Measurements from ENCODE around the gene RDH12.
"Not testable (repeated sequence)": the region's sequence is repeated elsewhere in the genome, so short reads cannot be mapped to it uniquely, and the experiment has no call there.

The RDH12 gene

DNA sequence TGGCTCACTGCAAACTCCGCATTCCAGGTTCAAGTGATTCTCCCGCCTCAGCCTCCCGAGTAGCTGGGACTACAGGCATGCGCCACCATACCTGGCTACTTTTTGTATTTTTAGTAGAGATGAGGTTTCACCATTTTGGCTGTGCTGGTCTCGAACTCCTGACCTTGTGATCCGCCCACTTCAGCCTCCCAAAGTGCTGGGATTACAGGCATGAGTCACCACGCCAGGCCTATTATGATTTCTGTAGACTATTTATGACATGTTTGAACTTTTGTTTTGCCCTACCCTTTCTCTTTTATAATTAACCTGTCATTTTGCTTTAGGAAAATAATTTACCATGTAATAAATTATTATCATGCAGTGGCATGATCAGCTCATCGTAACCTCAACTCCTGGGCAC lies at the start of gene RDH12:
Gene RDH12 (plus strand): TSS at position 395 of the 400 bp plus-strand sequence. CDS start 20,757 bp downstream, outside the sequence.
- not testable (repeated sequence) for H3K4me3 ChIP-seq (ENCODE audit: low read depth in 1 of 2, low read length in 1 of 2); H3K9me3 ChIP-seq; H3K4me1 ChIP-seq (ENCODE audit: control insufficient read depth in 1 of 2, insufficient read depth in 1 of 2, low read depth in 1 of 2, low read length in 1 of 2); H3K27ac ChIP-seq; H3K36me3 ChIP-seq
- peaks cover 21% of the 10 kb centered on the region for H3K27me3 ChIP-seq

DNA sequence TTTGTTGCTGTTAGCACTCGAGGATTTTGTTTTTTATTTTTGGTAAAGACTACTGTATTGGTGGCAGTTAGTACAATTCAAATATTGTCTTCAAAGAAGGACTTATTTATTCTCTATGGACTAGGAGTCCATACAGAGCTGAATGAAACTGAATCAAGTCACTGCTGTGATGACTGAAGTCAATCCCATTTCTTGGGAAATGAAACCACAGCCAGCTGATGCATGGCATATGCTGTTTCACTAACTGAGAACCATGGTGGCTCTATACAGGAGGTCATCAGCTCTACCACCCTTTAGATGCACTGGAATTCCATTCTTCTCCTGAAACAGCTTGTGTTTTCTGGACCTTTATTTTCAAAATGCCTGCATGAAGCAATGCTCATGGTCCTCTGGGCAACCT lies 49.5 kb upstream of the RDH12 start:
- H3K4me3 ChIP-seq (ENCODE audit: low read depth in 1 of 2, low read length in 1 of 2) = no peak overlapping the region
- H3K9me3 ChIP-seq = no peaks in the 10 kb centered on the region
- H3K27me3 ChIP-seq = no peaks in the 10 kb centered on the region
- TF ChIP-seq, protein P1, sequence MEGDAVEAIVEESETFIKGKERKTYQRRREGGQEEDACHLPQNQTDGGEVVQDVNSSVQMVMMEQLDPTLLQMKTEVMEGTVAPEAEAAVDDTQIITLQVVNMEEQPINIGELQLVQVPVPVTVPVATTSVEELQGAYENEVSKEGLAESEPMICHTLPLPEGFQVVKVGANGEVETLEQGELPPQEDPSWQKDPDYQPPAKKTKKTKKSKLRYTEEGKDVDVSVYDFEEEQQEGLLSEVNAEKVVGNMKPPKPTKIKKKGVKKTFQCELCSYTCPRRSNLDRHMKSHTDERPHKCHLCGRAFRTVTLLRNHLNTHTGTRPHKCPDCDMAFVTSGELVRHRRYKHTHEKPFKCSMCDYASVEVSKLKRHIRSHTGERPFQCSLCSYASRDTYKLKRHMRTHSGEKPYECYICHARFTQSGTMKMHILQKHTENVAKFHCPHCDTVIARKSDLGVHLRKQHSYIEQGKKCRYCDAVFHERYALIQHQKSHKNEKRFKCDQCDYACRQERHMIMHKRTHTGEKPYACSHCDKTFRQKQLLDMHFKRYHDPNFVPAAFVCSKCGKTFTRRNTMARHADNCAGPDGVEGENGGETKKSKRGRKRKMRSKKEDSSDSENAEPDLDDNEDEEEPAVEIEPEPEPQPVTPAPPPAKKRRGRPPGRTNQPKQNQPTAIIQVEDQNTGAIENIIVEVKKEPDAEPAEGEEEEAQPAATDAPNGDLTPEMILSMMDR (IDR thresholded peaks at IDR 0.05) = no peak
- H3K27ac ChIP-seq = no peak overlapping the region
- H3K4me1 ChIP-seq (ENCODE audit: control insufficient read depth in 1 of 2, insufficient read depth in 1 of 2, low read depth in 1 of 2, low read length in 1 of 2) = no peaks in the 10 kb centered on the region
- peaks cover 99% of the 10 kb centered on the region for H3K36me3 ChIP-seq

- Histone ChIP-seq H3K36me3 (peaks cover 98% of the 10 kb centered on the region), H3K27ac (no peak overlapping the region), H3K4me3 (ENCODE audit: low read depth in 1 of 2, low read length in 1 of 2) (no peak overlapping the region), H3K4me1 (ENCODE audit: control insufficient read depth in 1 of 2, insufficient read depth in 1 of 2, low read depth in 1 of 2, low read length in 1 of 2) (no peaks in the 10 kb centered on the region), H3K9me3 (no peaks in the 10 kb centered on the region), H3K27me3 (no peaks in the 10 kb centered on the region)
- TF ChIP-seq, protein P1 (IDR thresholded peaks at IDR 0.05) = no peak
These were observed 47.9 kb upstream of the RDH12 start for GRCh38 chr14:67653651-67654280.

GRCh38 chr14:67663633-67664032 lies 38.1 kb upstream of the RDH12 start:
- Histone ChIP-seq H3K27ac (no peak overlapping the region), H3K9me3 (no peaks in the 10 kb centered on the region), H3K4me3 (ENCODE audit: low read depth in 1 of 2, low read length in 1 of 2) (no peak overlapping the region), H3K36me3 (peaks cover 12% of the 10 kb centered on the region), H3K27me3 (no peaks in the 10 kb centered on the region), H3K4me1 (ENCODE audit: control insufficient read depth in 1 of 2, insufficient read depth in 1 of 2, low read depth in 1 of 2, low read length in 1 of 2) (peaks cover 0 to 16% of the 10 kb centered on the region in 2 experiments)
- TF ChIP-seq, protein P1 (IDR thresholded peaks at IDR 0.05) = no peak

DNA sequence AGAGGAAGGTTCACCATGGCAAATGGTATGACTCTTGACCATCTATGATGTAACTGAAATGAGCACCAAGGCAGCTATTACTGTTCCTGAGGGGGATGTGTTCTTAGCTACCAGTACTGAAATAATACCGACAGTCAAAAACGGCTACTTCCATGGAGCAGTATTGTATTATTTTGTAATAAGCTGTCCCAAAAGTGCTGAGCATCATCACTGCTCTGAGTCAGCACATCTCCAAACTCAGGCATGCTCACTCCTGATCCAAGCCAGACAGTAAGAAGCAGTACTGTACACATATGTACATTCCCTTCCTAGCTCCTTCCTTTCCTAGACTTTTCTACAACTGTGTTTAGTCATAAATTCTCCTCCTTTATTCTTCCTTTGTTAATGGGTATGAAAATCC lies 35.8 kb upstream of the RDH12 start:
- Histone ChIP-seq H3K36me3 (no peaks in the 10 kb centered on the region), H3K9me3 (no peaks in the 10 kb centered on the region), H3K4me3 (ENCODE audit: low read depth in 1 of 2, low read length in 1 of 2) (no peak overlapping the region), H3K27me3 (no peaks in the 10 kb centered on the region), H3K4me1 (ENCODE audit: control insufficient read depth in 1 of 2, insufficient read depth in 1 of 2, low read depth in 1 of 2, low read length in 1 of 2) (peaks cover 0 to 16% of the 10 kb centered on the region in 2 experiments), H3K27ac (peak overlapping the region; percentile 46)
- TF ChIP-seq, protein P1 (IDR thresholded peaks at IDR 0.05) = no peak

DNA sequence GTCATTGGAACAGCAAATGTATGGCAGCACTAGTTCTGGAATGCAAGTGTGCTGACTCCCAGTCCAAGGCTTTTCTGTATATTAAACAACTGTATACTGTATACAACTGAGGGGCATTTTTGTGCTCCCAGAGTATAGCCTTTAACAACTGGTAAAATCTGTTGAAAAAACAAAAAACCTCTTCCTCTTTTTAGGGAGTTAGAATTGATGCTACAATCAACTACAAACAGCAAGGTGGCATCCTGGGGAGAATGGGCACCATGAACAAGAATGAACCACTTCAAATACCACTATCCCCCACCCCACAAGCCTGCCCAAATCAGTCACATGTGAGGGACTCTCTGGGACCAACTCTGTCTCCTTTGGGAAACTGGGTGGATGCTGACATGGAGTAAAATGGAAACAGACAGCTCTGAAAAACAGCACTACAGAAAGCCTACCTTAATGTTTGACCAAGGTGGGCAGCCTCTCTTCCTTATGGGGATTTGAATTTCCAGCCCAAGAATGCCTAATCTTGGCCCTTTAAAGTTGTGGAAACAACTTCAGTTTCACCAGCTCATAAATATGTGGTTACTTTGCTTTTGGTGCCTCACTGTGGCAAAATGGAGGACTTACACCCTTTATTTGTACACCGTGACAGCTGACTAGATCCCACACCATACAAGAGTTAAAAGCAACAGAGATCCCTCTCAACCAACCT lies 34.8 kb upstream of the RDH12 start:
- TF ChIP-seq, protein P1 (IDR thresholded peaks at IDR 0.05) = no peak
- Histone ChIP-seq H3K36me3 (no peaks in the 10 kb centered on the region), H3K9me3 (no peaks in the 10 kb centered on the region), H3K4me3 (ENCODE audit: low read depth in 1 of 2, low read length in 1 of 2) (no peak overlapping the region), H3K27ac (peak overlapping the region; percentile 46), H3K27me3 (no peaks in the 10 kb centered on the region), H3K4me1 (ENCODE audit: control insufficient read depth in 1 of 2, insufficient read depth in 1 of 2, low read depth in 1 of 2, low read length in 1 of 2) (peaks cover 0 to 16% of the 10 kb centered on the region in 2 experiments)

Measured in neutrophil (primary cell).